Posterior cingulate gyrus (tissue), 11 donors: ENCODE data around the gene SEC16B.
"Not testable (repeated sequence)": the region's sequence is repeated elsewhere in the genome, so short reads cannot be mapped to it uniquely, and the experiment has no call there.

Experiments
- DNase-seq, 10 donors: peaks; one replicate each; pipeline versions ENCODE4 v3.0.0 to v3.0.0-alpha.2; 2020 to 2021; ENCODE audit warnings: mixed read lengths in 3 of 10
- intact Hi-C: fragments of 100-400 bp; cut with DNase I; formaldehyde crosslinking; loops from one replicate; pipeline ENCODE4 v1.15.1; 2023

The SEC16B gene, protein sequence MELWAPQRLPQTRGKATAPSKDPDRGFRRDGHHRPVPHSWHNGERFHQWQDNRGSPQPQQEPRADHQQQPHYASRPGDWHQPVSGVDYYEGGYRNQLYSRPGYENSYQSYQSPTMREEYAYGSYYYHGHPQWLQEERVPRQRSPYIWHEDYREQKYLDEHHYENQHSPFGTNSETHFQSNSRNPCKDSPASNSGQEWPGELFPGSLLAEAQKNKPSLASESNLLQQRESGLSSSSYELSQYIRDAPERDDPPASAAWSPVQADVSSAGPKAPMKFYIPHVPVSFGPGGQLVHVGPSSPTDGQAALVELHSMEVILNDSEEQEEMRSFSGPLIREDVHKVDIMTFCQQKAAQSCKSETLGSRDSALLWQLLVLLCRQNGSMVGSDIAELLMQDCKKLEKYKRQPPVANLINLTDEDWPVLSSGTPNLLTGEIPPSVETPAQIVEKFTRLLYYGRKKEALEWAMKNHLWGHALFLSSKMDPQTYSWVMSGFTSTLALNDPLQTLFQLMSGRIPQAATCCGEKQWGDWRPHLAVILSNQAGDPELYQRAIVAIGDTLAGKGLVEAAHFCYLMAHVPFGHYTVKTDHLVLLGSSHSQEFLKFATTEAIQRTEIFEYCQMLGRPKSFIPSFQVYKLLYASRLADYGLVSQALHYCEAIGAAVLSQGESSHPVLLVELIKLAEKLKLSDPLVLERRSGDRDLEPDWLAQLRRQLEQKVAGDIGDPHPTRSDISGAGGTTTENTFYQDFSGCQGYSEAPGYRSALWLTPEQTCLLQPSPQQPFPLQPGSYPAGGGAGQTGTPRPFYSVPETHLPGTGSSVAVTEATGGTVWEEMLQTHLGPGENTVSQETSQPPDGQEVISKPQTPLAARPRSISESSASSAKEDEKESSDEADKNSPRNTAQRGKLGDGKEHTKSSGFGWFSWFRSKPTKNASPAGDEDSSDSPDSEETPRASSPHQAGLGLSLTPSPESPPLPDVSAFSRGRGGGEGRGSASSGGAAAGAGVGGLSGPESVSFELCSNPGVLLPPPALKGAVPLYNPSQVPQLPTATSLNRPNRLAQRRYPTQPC

DNA sequence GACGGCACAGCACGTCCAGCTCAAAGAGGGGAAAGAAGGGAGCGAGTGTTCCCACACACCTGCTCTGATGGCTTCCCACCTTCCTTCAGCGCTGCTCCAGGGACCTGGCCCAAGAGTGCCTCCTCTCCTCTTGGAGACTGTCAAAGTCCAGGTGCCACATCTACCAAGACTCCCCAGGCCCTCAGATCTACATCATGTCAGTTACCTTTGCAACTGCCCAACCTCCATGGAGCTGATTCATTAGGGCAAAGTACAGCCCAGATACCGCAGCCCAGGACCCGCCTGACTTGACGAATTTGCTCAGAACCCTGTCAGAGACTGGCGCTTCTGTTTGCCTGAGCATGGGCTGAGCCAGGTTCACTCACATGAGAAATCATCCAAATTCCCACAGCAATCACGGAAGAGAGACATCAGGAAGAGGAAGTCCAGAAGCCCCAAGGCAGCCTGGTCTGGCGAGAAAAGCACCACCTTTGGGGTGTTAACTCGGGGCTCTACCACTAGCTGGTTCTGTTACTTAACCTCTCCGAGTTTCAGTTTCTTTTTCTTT is at the start of gene SEC16B:
Gene SEC16B (minus strand): TSS at position 234 of the 547 bp plus-strand sequence. CDS start 2,077 bp downstream, outside the sequence.
- DNase-seq = no peak
- intact Hi-C loops = no loop called here

DNA sequence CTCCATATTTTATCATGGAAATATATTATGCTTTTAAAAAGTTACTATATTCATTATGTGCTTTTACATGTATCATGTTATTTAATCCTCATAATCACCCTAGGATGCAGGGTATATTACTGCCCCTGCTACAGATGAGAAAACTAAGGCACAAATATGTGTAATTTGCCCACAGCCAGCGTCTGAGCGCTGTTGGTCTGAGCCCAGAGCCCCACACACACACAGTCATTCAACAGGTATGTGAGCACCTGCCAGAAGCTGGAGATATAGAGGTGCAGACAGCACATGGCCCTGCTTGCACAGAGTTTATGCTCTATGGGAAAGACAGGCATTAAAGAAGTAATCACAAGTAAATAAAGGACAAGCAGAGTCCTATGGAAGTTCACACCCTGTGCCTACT is 49.8 kb upstream of the SEC16B start:
- peak in 1 of 10 donors; percentile 28 for DNase-seq
- intact Hi-C loops = no loop called here

DNA sequence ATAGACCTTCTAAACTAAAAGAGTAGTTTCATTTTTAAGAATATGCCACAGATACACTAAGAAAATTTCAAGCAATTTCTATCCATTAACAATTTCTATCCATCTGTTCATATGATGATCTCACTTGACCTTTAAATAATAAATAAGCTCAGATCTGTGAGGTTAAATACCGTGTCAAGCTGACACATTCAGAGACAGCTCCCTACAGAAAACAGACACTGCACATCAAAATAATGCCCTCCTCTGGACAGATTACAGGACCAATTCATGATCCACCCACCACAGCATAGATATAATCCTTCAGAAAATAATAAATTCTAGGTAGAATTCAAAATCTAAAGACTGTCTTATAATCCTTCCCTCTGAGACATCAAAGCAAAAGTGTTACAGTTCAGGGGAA is 49.4 kb upstream of the SEC16B start:
- DNase-seq = no peak
- intact Hi-C loops = no loop called here

DNA sequence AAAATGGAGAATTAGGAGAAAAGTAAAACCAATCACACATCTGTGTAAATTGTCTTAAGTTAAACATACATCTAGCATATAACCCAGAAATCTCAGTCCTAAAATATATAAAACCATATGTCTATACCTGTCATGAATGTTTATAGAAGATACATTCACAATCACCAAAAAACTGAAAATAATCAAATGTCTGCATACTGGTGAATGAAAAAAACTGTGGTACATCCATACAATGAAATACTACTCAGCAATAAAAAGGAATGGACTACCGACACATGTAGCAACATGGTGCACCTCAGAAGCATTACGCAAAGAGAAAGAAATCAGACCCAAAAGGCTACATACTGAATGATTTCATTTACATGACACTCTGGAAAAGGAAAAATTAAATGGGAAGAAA is 47.7 kb upstream of the SEC16B start:
- DNase-seq = no peak
- intact Hi-C loops = no loop called here

DNA sequence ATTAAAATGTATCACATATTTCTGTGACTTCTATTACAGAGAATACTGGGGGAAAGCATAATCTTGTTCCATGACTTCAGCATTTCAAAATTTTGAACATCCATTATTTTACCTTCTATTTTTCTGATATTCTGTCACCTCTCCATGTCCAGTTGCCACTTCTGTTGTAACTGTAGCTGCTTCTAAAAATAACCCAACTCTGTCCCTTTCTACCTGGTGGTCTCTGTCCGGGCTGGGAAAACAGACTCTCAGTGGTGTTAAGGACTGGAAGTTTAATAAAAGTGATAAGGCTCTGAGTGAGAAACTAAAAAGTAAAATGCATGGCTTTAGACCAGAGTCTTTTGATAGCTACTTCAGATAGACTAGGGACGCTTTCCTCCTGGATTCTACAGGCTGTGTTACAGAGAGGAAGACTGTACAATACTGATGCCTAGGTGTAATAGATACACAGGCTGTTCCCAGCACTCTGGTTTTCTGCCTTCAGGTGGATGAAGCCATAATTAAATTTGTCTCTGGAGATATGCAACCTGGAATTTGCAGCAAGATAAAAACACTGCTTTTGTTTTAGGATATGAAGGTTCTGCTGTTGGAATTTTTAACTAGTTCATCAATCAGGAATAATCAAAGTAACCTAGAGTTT is 42.1 kb upstream of the SEC16B start:
- DNase-seq = no peak
- intact Hi-C loops = no loop called here

DNA sequence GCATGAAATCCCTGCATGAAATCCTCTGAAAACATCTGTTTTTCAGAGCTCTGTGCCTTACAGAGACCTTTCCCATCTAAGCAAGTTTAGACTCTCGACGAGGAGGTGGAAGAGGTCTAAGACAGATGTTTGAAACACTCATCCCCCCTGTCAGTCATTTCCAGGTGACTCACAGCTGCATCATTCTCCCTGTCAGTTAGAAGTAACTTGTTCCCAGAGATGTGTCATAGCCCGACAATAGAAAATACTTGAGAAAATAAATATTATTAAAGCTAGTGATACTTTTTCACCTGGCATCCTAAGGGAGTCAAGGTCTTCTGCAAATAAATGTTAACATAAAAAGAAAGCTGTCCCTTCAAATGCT is 41.6 kb upstream of the SEC16B start:
- intact Hi-C loops = no loop called here
- DNase-seq = no peak

DNA sequence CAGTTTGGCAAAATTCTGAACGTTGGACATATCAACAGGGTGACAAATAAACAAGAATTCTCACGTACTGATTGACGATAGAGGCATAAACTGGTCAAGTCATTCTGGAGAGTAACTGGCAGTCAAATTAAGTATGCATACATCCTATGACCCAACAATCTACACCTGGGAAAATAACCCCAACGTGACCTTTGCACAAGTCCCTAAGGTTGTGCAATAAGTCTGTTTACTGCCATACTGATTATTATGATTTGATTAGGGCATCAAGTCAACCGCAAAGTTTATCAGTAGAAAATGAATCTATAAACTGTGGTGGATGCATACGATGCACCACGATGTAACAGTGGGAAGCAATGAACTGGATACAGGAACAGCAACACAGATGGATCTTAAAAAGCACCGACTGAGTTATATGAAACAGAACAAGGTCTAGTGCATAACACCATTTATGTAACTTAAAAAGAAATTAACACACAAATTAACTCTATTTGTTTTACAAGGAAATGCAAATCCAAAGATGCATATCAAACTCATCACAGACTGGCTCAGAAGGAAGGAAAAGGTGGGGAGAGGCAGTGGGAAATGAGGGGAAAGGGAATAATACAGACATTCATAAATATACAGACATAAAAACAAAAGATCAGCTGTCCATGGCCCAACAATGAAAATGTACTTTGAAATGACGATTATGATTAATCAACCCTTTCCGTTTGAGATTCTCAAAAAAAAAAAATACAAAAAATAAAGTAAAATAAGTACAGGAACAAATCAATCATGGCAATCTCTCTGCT is 41.0 kb upstream of the SEC16B start:
- no peak for DNase-seq
- intact Hi-C loops = no loop called here

DNA sequence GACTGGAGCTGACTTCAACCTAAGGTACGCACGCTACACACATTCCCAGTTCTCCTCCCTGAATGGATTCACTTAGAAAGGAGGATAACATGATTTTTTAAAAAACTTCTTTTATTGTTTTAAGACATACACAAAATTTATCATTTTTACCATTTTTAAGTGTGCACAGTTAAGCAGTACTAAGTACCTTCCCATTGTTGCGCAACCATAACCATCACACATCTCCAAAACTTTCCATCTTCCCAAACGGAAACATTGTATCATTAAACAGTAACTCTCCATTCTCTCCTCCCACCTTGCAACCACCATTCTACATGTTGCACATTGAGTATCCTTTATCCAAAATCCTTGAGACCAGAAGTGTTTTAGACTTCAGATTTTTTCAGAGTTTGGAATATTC is 36.2 kb upstream of the SEC16B start:
- no peak for DNase-seq
- intact Hi-C loops = no loop called here

DNA sequence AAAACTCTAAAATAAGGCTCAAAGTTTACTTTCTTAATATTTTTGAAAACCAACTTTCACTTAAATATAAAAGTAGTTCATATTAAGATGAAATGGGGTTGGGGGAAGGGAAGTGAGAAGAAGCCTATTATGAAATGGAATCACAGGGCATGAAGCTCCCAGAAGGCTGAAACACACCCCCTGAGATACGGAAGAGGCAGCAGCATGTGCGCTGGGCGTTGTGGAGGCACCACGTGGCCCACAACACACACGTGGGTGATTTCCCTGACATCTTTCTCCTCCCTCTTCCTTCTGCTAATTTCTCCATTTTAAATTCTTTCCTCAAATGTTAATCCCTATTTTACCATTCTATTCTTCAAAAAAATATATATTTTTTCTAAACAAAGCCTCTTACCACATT is 35.6 kb upstream of the SEC16B start:
- peak in 2 of 10 donors; percentile 19 to 46 for DNase-seq
- intact Hi-C loops = no loop called here

DNA sequence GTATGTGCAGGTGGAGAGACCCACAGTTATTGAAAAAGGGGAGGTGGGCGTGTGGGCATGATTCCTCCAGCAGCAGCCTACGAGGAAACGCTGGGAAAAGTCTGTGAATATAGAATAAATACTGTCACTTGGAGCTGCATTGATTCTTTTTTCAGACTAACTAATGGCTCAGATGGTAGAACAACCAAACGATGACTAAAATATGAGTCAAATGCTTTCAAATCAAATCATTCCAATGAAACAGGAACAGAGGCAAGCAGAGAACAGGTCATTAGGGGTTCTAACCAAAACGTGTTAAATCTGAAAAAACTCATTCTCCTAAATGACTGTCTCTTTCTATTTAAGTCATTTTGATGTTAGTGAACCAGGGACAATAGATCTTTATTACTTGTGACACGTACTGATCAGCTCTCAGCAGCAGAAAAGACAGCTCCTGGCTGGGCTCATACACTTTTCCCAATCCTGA is 35.1 kb upstream of the SEC16B start:
- DNase-seq = no peak
- intact Hi-C loops = no loop called here

DNA sequence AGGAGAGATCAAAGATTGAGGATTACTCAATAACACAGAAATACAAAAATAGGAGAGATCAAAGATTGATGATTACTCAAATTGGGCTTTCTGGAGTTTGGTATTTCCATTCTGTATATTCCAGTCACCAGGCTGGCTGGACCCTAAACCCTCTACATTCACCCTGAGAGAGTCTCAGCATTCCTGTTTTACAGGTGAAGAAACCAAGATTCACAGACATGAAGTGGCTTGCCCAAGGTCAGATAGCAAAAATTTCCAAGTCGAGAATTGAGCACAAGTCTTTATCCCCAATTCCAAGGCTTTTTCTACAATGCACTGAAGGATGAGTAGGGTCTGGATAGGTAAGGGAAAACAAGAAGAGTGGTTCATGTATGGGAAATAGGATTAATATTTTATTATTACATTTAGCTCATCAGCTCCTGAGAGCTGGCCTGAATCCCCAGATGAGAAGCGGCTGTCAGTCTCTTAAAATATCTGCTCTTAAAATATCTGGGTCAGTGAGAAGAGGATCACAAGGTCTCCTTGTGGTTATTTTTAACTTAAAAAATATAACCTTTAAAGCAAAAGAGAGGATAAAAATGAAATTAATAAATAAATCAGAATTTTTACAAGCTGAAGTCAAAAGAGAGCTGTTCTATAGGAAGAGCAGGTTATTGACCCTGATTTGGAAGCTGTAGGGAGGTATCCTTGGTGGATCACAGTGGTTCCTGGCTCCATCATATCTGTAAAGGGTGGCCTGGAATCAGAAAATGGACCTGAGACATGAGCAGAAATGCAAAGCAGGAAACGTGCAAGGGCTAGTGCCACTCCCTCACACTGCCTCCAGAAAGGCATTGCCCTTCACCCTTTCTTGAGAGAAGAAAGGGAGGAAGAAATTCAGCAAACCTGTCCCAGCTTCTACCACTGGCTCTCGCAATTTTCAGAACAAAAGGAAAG is 29.1 kb upstream of the SEC16B start:
- DNase-seq = no peak
- intact Hi-C loops = no loop called here

DNA sequence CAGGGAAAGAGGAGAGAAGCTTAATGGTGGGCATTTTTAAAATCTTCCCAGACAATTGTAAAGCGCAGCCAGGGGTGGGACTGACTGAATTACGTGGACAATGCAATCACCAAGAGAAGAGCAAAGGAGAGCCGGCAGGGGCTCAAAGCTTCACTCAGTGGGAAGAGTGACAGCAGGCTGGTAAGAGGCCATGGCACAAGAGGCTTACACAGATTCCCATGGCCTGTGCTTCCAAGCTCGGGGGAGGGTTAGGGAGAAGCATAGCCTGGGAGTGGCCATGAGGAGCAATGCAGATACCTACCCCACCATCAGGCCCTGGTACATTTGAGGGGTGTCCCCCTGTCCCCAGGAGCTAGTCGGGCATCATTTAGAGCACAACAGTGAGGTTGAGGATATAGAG is 27.1 kb upstream of the SEC16B start:
- DNase-seq = peak in 1 of 10 donors; percentile 24
- intact Hi-C loops = no loop called here

DNA sequence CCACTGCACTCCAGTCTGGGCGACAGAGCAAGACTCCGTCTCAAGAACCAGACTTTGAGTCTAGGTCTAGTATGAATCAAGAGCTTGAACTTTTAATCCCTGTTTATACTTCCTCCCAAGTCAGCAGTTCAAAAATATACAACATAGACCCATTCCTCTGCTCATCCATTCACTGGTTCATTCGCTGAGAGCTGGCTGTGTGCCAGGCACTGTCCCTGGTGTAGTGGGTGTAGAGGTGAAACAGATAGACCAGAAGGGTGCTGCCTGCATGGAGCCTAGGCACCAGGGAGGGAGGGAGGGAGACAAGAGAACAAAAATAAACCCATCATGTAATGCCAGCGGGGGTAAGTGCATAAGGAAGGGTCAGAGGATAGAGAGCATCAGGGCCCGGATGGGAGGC is 25.5 kb upstream of the SEC16B start:
- DNase-seq = peak in 2 of 10 donors; percentile 71 to 73
- intact Hi-C loops = no loop called here

DNA sequence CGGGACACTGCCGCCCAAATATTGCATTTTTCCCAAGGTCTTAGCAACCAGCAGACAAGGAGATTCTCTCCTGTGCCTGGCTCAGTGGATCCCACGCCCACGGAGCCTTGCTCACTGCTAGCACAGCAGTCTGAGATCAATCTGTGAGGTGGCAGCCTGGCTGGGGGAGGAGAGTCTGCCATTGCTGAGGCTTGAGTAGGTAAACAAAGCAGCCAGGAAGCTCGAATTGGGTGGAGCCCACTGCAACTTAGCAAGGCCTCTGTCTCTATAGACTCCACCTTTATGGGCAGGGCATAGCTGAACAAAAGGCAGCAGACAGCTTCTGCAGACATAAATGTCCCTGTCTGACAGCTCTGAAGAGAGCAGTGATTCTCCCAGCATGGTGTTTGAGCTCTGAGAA is 16.4 kb upstream of the SEC16B start:
- intact Hi-C loops = not testable (repeated sequence)
- peak in 8 of 10 donors; percentile 43 to 94 (median 76) for DNase-seq

DNA sequence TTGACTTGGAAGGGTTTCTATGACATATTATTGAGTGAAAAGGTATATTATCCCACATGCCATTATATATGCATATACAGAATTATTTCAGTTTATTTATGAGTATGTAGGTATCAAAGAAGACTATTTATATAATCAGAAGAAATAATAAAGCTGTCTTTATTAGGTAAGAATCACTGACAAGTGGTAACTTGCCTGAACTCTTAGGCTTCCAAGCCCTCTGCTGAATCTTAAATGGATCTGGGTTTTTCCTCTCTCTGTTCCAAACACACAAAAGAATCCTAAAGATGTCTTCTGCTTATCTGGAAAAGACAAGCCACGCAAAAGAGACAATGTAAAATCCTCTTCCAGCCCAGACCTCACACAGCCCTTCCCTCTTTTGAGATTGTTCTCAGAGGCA is 14.9 kb upstream of the SEC16B start:
- DNase-seq = no peak
- intact Hi-C loops = no loop called here

DNA sequence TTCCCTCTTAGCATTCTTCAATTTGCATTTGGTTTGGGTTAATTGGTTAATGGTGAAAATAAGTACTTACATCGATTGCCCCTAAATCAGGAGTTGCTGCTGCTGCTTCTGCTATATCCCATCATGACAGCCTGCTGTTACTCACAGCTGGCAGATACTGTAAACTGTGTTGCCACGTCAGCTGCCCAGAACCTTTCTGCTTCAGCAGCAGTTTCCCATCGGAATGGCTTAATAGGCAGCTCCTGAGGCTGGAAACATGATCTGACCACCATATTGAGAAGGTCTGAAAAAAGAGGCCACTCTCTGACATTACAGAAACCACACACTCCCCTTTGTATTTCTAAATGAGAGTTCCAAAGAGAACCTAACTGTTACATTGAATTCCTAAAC is 14.3 kb upstream of the SEC16B start:
- peak in 6 of 10 donors; percentile 27 to 88 (median 56) for DNase-seq
- intact Hi-C loops = no loop called here

DNA sequence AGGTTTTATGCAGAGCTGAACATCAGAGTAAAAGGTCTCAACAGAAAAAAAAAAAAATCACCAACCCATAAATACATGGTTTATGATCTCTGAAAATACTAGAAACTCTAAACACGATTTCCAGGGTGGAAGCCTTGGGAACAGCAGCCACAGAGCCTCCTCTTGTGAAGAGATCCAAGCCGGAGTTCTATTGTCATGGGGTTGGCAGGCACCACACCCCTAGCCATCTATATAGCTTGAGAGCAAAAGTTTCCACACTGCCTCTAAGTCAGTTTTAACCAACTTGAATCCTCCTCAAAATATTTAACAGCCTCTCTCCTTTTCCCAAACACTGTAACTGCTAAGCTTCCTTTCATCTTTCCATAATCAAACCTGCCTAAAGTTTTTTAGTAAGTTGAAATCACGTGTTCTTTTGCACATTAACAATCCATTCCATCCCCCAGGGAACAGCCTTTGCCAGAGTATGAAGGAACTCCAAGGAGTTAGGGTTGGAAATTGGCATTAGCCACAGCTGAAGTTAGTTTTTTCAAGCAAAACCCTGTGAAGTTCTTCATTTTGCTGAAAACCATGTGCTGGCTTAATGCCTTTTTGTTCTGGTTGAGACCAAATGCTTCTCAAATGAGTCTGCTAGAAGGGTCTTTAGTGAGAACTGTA is 13.8 kb upstream of the SEC16B start:
- no peak for DNase-seq
- intact Hi-C loops = no loop called here

DNA sequence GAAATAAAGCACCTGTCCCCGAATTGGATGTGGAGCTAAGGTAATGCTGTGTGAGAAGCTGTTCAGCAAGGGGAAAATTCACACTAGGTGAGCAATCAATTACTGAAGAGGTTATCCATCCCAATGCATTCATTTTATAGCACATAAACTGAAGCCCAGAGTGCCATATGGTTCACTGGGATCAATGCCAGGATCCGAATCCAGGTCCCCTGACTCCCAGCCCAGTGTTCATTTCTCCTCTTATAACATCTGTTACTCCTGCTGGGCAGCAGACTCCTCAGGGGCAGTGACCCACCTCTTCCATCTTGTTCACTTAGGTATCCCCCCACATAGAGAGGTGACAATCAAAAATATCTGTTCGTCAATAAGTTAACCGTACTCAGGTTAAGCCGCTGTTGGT is 13.2 kb upstream of the SEC16B start:
- DNase-seq = no peak
- intact Hi-C loops = no loop called here
